ENCODE measurements around the gene LHFPL6.

DNA sequence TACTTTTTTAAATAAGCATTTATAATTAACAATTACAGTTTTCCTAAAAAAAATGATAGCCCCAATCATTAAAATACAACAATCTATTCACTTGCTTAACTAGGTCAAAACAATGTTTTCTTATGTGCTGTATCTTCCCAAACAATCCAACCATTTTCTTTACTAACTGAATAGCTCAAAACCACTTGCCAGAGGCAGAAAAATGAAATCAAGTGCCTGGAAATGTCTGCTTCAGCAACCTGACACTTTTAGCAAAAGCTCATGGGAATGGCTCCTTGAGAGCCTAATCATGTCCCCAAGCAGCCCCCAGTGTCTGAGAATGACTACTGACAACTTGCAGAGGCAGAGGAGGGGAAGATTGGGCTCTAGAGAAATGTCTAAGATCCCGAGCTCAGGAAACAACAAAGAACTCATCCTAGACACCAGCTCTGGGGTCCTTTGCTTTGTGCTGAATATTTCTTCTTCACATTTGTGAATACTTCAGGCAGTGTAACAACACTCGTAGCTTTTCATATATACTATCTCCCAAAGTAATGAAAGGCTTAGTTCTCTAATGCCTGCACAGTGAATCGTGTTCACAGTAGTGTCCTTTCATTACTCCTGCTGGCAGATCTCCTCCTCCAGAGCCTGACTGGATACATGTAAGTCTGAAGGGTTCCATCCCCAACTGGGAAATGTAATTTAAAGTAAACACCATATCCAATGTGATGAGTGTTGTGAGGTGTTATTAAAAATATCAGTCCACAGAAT, 280.0 kb downstream of the LHFPL6 start:
- TF ChIP-seq, protein P1, sequence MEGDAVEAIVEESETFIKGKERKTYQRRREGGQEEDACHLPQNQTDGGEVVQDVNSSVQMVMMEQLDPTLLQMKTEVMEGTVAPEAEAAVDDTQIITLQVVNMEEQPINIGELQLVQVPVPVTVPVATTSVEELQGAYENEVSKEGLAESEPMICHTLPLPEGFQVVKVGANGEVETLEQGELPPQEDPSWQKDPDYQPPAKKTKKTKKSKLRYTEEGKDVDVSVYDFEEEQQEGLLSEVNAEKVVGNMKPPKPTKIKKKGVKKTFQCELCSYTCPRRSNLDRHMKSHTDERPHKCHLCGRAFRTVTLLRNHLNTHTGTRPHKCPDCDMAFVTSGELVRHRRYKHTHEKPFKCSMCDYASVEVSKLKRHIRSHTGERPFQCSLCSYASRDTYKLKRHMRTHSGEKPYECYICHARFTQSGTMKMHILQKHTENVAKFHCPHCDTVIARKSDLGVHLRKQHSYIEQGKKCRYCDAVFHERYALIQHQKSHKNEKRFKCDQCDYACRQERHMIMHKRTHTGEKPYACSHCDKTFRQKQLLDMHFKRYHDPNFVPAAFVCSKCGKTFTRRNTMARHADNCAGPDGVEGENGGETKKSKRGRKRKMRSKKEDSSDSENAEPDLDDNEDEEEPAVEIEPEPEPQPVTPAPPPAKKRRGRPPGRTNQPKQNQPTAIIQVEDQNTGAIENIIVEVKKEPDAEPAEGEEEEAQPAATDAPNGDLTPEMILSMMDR (IDR thresholded peaks at IDR 0.05 in 8 of 11, conservative IDR thresholded peaks at IDR 0.05 in 3 of 11): no peak
- TF ChIP-seq POLR2A (IDR thresholded peaks at IDR 0.05): no peak
- no peak for TF ChIP-seq POLR2AphosphoS5 (IDR thresholded peaks at IDR 0.05)
